GM23338 (cell line): ENCODE results near the gene PAQR5. TPM values are rescaled to one million over a fixed set of nuclear protein-coding genes. Genes with fewer than 3 reads are reported as not detected.

Experiments used
- ATAC-seq: fragments of 200-7000 bp; cut with Tn5 transposase; 3 replicates; pipeline ENCODE4 v1.9.1; 2020
- DNase-seq: peaks from one replicate; pipeline ENCODE4 v3.0.0-alpha.2; 2015; ENCODE audit warnings: low spot score
- H2AFZ ChIP-seq: fragments of 200-600 bp; sonication (generic); 2 replicates; pipeline ENCODE4 v1.8.0; 2016; ENCODE audit warnings: antibody characterized with exemption, mild to moderate bottlenecking, moderate library complexity
- H3F3A ChIP-seq: fragments of 200-600 bp; sonication (generic); replicated peaks from 2 replicates; pipeline ENCODE4 v1.8.0; 2017; ENCODE audit warnings: antibody characterized with exemption, mixed run types, low read depth
- H3K27ac ChIP-seq: fragments of 200-600 bp; sonication (generic); 2 replicates; pipeline ENCODE4 v1.6.1; 2016; ENCODE audit warnings: low read depth
- H3K27me3 ChIP-seq: fragments of 200-600 bp; sonication (generic); 2 replicates; pipeline ENCODE4 v1.8.0; 2016; ENCODE audit warnings: mild to moderate bottlenecking, mixed run types, moderate library complexity; ENCODE audit not compliant: insufficient read depth
- H3K36me3 ChIP-seq: fragments of 200-600 bp; sonication (generic); 2 replicates; pipeline ENCODE4 v1.8.0; 2016; ENCODE audit warnings: mild to moderate bottlenecking; ENCODE audit not compliant: insufficient read depth
- H3K4me1 ChIP-seq: fragments of 200-600 bp; sonication (generic); 2 replicates; pipeline ENCODE4 v1.8.0; 2016; ENCODE audit warnings: mild to moderate bottlenecking, moderate library complexity; ENCODE audit not compliant: insufficient read depth
- H3K4me2 ChIP-seq: fragments of 200-600 bp; sonication (generic); 2 replicates; pipeline ENCODE4 v1.7.1; 2017; ENCODE audit warnings: mixed run types
- H3K4me3 ChIP-seq: fragments of 200-600 bp; sonication (generic); 2 replicates; pipeline ENCODE4 v1.6.1; 2016; ENCODE audit warnings: mixed run types
- H3K79me2 ChIP-seq: fragments of 200-600 bp; sonication (generic); replicated peaks from 2 replicates; pipeline ENCODE4 v1.8.0; 2017; ENCODE audit warnings: mild to moderate bottlenecking; ENCODE audit not compliant: insufficient read depth
- H3K9me2 ChIP-seq: fragments of 200-600 bp; sonication (generic); 2 replicates; pipeline ENCODE4 v1.8.0; 2017; ENCODE audit not compliant: insufficient read depth
- H4K20me1 ChIP-seq: fragments of 200-600 bp; sonication (generic); replicated peaks from 2 replicates; pipeline ENCODE4 v1.8.0; 2017; ENCODE audit warnings: mild to moderate bottlenecking; ENCODE audit not compliant: insufficient read depth
- H3K27ac Mint-ChIP-seq: 2 replicates; pipeline ENCODE4 v1.8.0; 2020; ENCODE audit warnings: inconsistent platforms, mild to moderate bottlenecking, moderate library complexity, mixed read lengths
- H3K27me3 Mint-ChIP-seq: 3 replicates; pipeline ENCODE4 v1.8.0; 2022; ENCODE audit warnings: low read depth, mild to moderate bottlenecking, moderate library complexity, mixed read lengths, inconsistent platforms; ENCODE audit not compliant: insufficient read depth, poor library complexity
- H3K36me3 Mint-ChIP-seq: 3 replicates; pipeline ENCODE4 v1.8.0; 2021; ENCODE audit warnings: low read depth, mild to moderate bottlenecking, inconsistent platforms, moderate library complexity, mixed read lengths
- H3K4me1 Mint-ChIP-seq: 3 replicates; pipeline ENCODE4 v1.8.0; 2020; ENCODE audit warnings: mild to moderate bottlenecking, inconsistent platforms, mixed read lengths
- H3K4me3 Mint-ChIP-seq: 3 replicates; pipeline ENCODE4 v1.8.0; 2021; ENCODE audit warnings: moderate library complexity, mild to moderate bottlenecking, inconsistent platforms, mixed read lengths
- H3K9me3 Mint-ChIP-seq: 3 replicates; pipeline ENCODE4 v1.8.0; 2020; ENCODE audit warnings: moderate library complexity, mild to moderate bottlenecking, inconsistent platforms, mixed read lengths
- CREB1 ChIP-seq: fragments of 250-450 bp; sonication (Bioruptor Pico); IDR thresholded peaks from 2 replicates; pipeline ENCODE4 v1.5.0; 2020; ENCODE audit warnings: low read depth, mild to moderate bottlenecking, moderate library complexity
- ETS1 ChIP-seq: IDR thresholded peaks from 2 replicates; pipeline ENCODE4 v1.6.1; 2016; ENCODE audit warnings: antibody characterized with exemption
- EZH2 ChIP-seq: fragments of 200-600 bp; sonication (generic); IDR thresholded peaks from one replicate; pipeline ENCODE4 v1.8.0; 2017; ENCODE audit warnings: antibody characterized with exemption, mild to moderate bottlenecking, low read depth; ENCODE audit not compliant: unreplicated experiment
- JUNB ChIP-seq: IDR thresholded peaks from one replicate; pipeline ENCODE4 v1.6.1; 2016; ENCODE audit warnings: antibody characterized with exemption; ENCODE audit not compliant: unreplicated experiment
- NANOG ChIP-seq: IDR thresholded peaks from 2 replicates; pipeline ENCODE4 v1.6.1; 2016; ENCODE audit warnings: antibody characterized with exemption, borderline replicate concordance
- POLR2AphosphoS5 ChIP-seq: IDR thresholded peaks from 2 replicates; pipeline ENCODE4 v1.6.1; 2016; ENCODE audit warnings: antibody characterized with exemption, low read depth
- REST ChIP-seq: IDR thresholded peaks from one replicate; pipeline ENCODE4 v1.6.1; 2018; ENCODE audit warnings: antibody characterized with exemption; ENCODE audit not compliant: unreplicated experiment
- ZNF114 ChIP-seq: fragments of 250-450 bp; sonication (Bioruptor Pico); IDR thresholded peaks from 2 replicates; pipeline ENCODE4 v1.5.0; 2020; ENCODE audit warnings: mild to moderate bottlenecking, moderate library complexity
- ZNF462 ChIP-seq: fragments of 250-450 bp; sonication (Bioruptor Pico); IDR thresholded peaks from 2 replicates; pipeline ENCODE4 v1.5.0; 2020; ENCODE audit warnings: mild to moderate bottlenecking, moderate library complexity
- polyA plus RNA-seq: library from polyadenylated mRNA; unstranded; fragments of >200 nt; fragmentation: Nextera tagmentation; extraction: Ambion mirVana; gene quantifications from 2 replicates; pipeline ENCODE4 v1.2.1, GENCODE V29; 2016
- total RNA-seq: library from RNA; depleted of rRNA; stranded (reverse); fragments of >200 nt; shearing (Covaris generic); gene quantifications from 2 replicates; pipeline ENCODE4 v1.2.3, GENCODE V29; 2014

PAQR5 gene
- total and polyA plus RNA-seq, 2 experiments from 2014 or later: 8.7 to 14.5 TPM

GRCh38 chr15:69407719-69408400, 109.1 kb downstream of the PAQR5 start:
- no peak overlapping the region for H3K4me3 Mint-ChIP-seq
- no peak for DNase-seq
- H3K4me3 ChIP-seq: no peak overlapping the region
- H3K27ac ChIP-seq: no peak overlapping the region
- no peak overlapping the region for H3K4me2 ChIP-seq
- TF ChIP-seq ZNF114 (CRISPR knock-in tag) (no peak), REST (no peak), ZNF462 (CRISPR knock-in tag) (no peak), POLR2AphosphoS5 (no peak), CREB1 (no peak), ETS1 (no peak), NANOG (no peak), JUNB (no peak), EZH2 (no peak)
- H3K27me3 ChIP-seq: no peaks in the 10 kb centered on the region
- H3K4me1 Mint-ChIP-seq: peaks cover 3% of the 10 kb centered on the region; the same call in 1 of the 3 replicates
- no peak overlapping the region for H3K27ac Mint-ChIP-seq
- H2AFZ ChIP-seq: no peak overlapping the region
- no peak for ATAC-seq
- H4K20me1 ChIP-seq: no peaks in the 10 kb centered on the region
- H3F3A ChIP-seq: no peaks in the 10 kb centered on the region
- H3K4me1 ChIP-seq: no peaks in the 10 kb centered on the region; the same call in 1 of the 2 replicates
- H3K9me2 ChIP-seq: no peaks in the 10 kb centered on the region
- no peaks in the 10 kb centered on the region for H3K36me3 Mint-ChIP-seq
- no peaks in the 10 kb centered on the region for H3K79me2 ChIP-seq
- no peaks in the 10 kb centered on the region for H3K27me3 Mint-ChIP-seq
- H3K36me3 ChIP-seq: no peaks in the 10 kb centered on the region
- H3K9me3 Mint-ChIP-seq: no peaks in the 10 kb centered on the region
